ENCODE results near the gene TMEM178B.
A peak's percentile ranks its signal among the peaks of the same experiment; 100 is the strongest.
"Not testable (repeated sequence)": the region's sequence is repeated elsewhere in the genome, so short reads cannot be mapped to it uniquely, and the experiment has no call there.

The TMEM178B gene

GRCh38 chr7:141330285-141330684 is 256.4 kb downstream of the TMEM178B start:
- POLR2A ChIA-PET, result not testable (repeated sequence)

GRCh38 chr7:141333459-141333858 is 259.6 kb downstream of the TMEM178B start:
- ChIA-PET CTCF (interaction anchor here (1.1 kb wide), 1 partner anchor 105 kb away, joined by 3 read pairs; no protein-coding TSS in a partner anchor), POLR2A (no interaction called here)
- no peaks in the 10 kb centered on the region for H3K9me3 ChIP-seq (ENCODE audit: control insufficient read depth, insufficient read depth, low read depth, low read length)
- no peak overlapping the region for H3K27ac ChIP-seq (ENCODE audit: extremely low read depth, low read depth, low read length)
- H3K4me3 ChIP-seq (ENCODE audit: low read depth, low read length), result no peak overlapping the region
- no peaks in the 10 kb centered on the region for H3K4me1 ChIP-seq (ENCODE audit: control insufficient read depth, insufficient read depth, low read length)
- TF ChIP-seq ZNF155 (tag by site-specific recombination; IDR thresholded peaks at IDR 0.05), result no peak
- peak; percentile 95 for TF ChIP-seq REST (tag by site-specific recombination; IDR thresholded peaks at IDR 0.05)
- H3K36me3 ChIP-seq (ENCODE audit: control insufficient read depth in 2 of 2, insufficient read depth in 1 of 2, low read length in 2 of 2), result no peaks in the 10 kb centered on the region

More at GRCh38 chr7:141330285-141330684, 256.4 kb downstream of the TMEM178B start:
- not testable (repeated sequence) for H3K4me3 ChIP-seq (ENCODE audit: low read depth, low read length); H3K4me1 ChIP-seq (ENCODE audit: control insufficient read depth, insufficient read depth, low read length); H3K36me3 ChIP-seq (ENCODE audit: control insufficient read depth in 2 of 2, insufficient read depth in 1 of 2, low read length in 2 of 2); H3K27ac ChIP-seq (ENCODE audit: extremely low read depth, low read depth, low read length); H3K9me3 ChIP-seq (ENCODE audit: control insufficient read depth, insufficient read depth, low read depth, low read length)
- TF ChIP-seq ZNF146 (tag by site-specific recombination; IDR thresholded peaks at IDR 0.05), result peak; percentile 90
- CTCF ChIA-PET, result interaction anchor here (0.9 kb wide), 1 partner anchor 9 kb away, joined by 4 read pairs; no protein-coding TSS in a partner anchor

GRCh38 chr7:141335164-141335563 is 261.3 kb downstream of the TMEM178B start:
- TF ChIP-seq YY1 (tag by site-specific recombination; IDR thresholded peaks at IDR 0.05) (no peak), INSM2 (tag by site-specific recombination; IDR thresholded peaks at IDR 0.05) (no peak), ZNF76 (tag by site-specific recombination; IDR thresholded peaks at IDR 0.05; ENCODE audit: borderline replicate concordance, low read depth) (no peak), ZNF248 (tag by site-specific recombination; IDR thresholded peaks at IDR 0.05) (no peak)
- Histone ChIP-seq H3K9me3 (ENCODE audit: control insufficient read depth, insufficient read depth, low read depth, low read length) (no peaks in the 10 kb centered on the region), H3K36me3 (ENCODE audit: control insufficient read depth in 2 of 2, insufficient read depth in 1 of 2, low read length in 2 of 2) (no peaks in the 10 kb centered on the region), H3K4me1 (ENCODE audit: control insufficient read depth, insufficient read depth, low read length) (no peaks in the 10 kb centered on the region), H3K27ac (ENCODE audit: extremely low read depth, low read depth, low read length) (no peak overlapping the region), H3K4me3 (ENCODE audit: low read depth, low read length) (no peak overlapping the region)
- ChIA-PET CTCF (no interaction called here), POLR2A (no interaction called here)

GRCh38 chr7:141339603-141340002 is 265.7 kb downstream of the TMEM178B start:
- no peak overlapping the region for H3K27ac ChIP-seq (ENCODE audit: extremely low read depth, low read depth, low read length)
- no peaks in the 10 kb centered on the region for H3K9me3 ChIP-seq (ENCODE audit: control insufficient read depth, insufficient read depth, low read depth, low read length)
- no peaks in the 10 kb centered on the region for H3K36me3 ChIP-seq (ENCODE audit: control insufficient read depth in 2 of 2, insufficient read depth in 1 of 2, low read length in 2 of 2)
- H3K4me1 ChIP-seq (ENCODE audit: control insufficient read depth, insufficient read depth, low read length), result no peaks in the 10 kb centered on the region
- ChIA-PET CTCF (no interaction called here), POLR2A (no interaction called here)
- no peak overlapping the region for H3K4me3 ChIP-seq (ENCODE audit: low read depth, low read length)
- TF ChIP-seq ZNF184 (tag by site-specific recombination; IDR thresholded peaks at IDR 0.05), result peak; percentile 30; the same call in 1 of the 2 replicates
- no peak for TF ChIP-seq ZNF843 (tag by site-specific recombination; IDR thresholded peaks at IDR 0.05)
- TF ChIP-seq ZNF274 (IDR thresholded peaks at IDR 0.05; ENCODE audit: low read length), result no peak
- no peak for TF ChIP-seq ZNF274 (tag by site-specific recombination; IDR thresholded peaks at IDR 0.05; ENCODE audit: borderline replicate concordance)
- TF ChIP-seq BCL6B (tag by site-specific recombination; IDR thresholded peaks at IDR 0.05), result no peak
- no peak for TF ChIP-seq ZNF513 (tag by site-specific recombination; IDR thresholded peaks at IDR 0.05)
- TF ChIP-seq ZNF488 (tag by site-specific recombination; IDR thresholded peaks at IDR 0.05), result no peak
- TF ChIP-seq PRDM4 (tag by site-specific recombination; IDR thresholded peaks at IDR 0.05), result peak; percentile 93
